NCI-H2196 treated with DMSO at 0.1 percent for 48 hours (cell line): ENCODE measurements around the gene MAFF.
"Not testable (repeated sequence)": the region's sequence is repeated elsewhere in the genome, so short reads cannot be mapped to it uniquely, and the experiment has no call there.

ENCODE experiments used
- DNase-seq: peaks from one replicate; lab custom pipeline; 2025; ENCODE audit not compliant: unreplicated experiment; lab: John Stamatoyannopoulos, UW

Gene MAFF

GRCh38 chr22:38201711-38202436 lies at the start of gene MAFF:
MAFF (plus strand) TSS chr22:38201994; CDS start chr22:38213854, 11,860 bp downstream.
- peak; percentile 65 for DNase-seq

GRCh38 chr22:38153821-38154562 lies 47.8 kb upstream of the MAFF start:
- DNase-seq = peak; percentile 40

GRCh38 chr22:38154563-38154915 lies 47.3 kb upstream of the MAFF start:
- not testable (repeated sequence) for DNase-seq

- no peak for DNase-seq
Measured at GRCh38 chr22:38155703-38156102, 46.1 kb upstream of the MAFF start.

- DNase-seq = no peak
Measured at GRCh38 chr22:38162881-38163843, 38.6 kb upstream of the MAFF start.

- no peak for DNase-seq
Measured at GRCh38 chr22:38163844-38164550, 37.8 kb upstream of the MAFF start.

GRCh38 chr22:38164551-38164918 lies 37.3 kb upstream of the MAFF start:
- DNase-seq = no peak

GRCh38 chr22:38165922-38166593 lies 35.7 kb upstream of the MAFF start:
- no peak for DNase-seq

- no peak for DNase-seq
Measured at GRCh38 chr22:38167988-38168407, 33.8 kb upstream of the MAFF start.

- no peak for DNase-seq
Measured at GRCh38 chr22:38169116-38169515, 32.7 kb upstream of the MAFF start.

GRCh38 chr22:38170469-38170868 lies 31.3 kb upstream of the MAFF start:
- no peak for DNase-seq

- no peak for DNase-seq
Measured at GRCh38 chr22:38171927-38172831, 29.6 kb upstream of the MAFF start.

- no peak for DNase-seq
Measured at GRCh38 chr22:38172832-38173640, 28.8 kb upstream of the MAFF start.

- DNase-seq = no peak
Measured at GRCh38 chr22:38173641-38173906, 28.2 kb upstream of the MAFF start.

- no peak for DNase-seq
Measured at GRCh38 chr22:38174626-38175025, 27.2 kb upstream of the MAFF start.

GRCh38 chr22:38175206-38176118 lies 26.3 kb upstream of the MAFF start:
- no peak for DNase-seq

GRCh38 chr22:38176170-38176741 lies 25.5 kb upstream of the MAFF start:
- DNase-seq = no peak
